ENCODE results near the gene SERTAD2. TPM values are rescaled to one million over a fixed set of nuclear protein-coding genes. Genes with fewer than 3 reads are reported as not detected.

Gene SERTAD2
- total and polyA plus RNA-seq, 2 donors (not counting 3 experiments of a cell fraction or from before 2014, with no cell fraction given): 5.5 to 11.2 TPM

GRCh38 chr2:64613276-64613675 is 40.4 kb downstream of the SERTAD2 start:
- no peaks in the 10 kb centered on the region for H3K4me1 ChIP-seq (ENCODE audit: control insufficient read depth, extremely low read depth, insufficient read depth, low read length)
- no peak overlapping the region for H3K9ac ChIP-seq (replicated peaks; ENCODE audit: extremely low read depth, insufficient read depth, low read length)
- no peaks in the 10 kb centered on the region for H3K9me3 ChIP-seq (replicated peaks; ENCODE audit: control insufficient read depth, insufficient read depth, low read length)
- no peaks in the 10 kb centered on the region for H3K9me1 ChIP-seq (replicated peaks; ENCODE audit: control insufficient read depth, extremely low read depth, insufficient read depth, low read length)
- CTCF ChIA-PET: interaction anchor here (2.1 kb wide), 1 partner anchor 8 kb away, joined by 7 read pairs; no protein-coding TSS in a partner anchor
- POLR2A ChIA-PET: no interaction called here
- FAIRE-seq: no peak
- H2AFZ ChIP-seq (ENCODE audit: low read depth, low read length): no peak overlapping the region
- H4K20me1 ChIP-seq (replicated peaks; ENCODE audit: control insufficient read depth, extremely low read depth, insufficient read depth, low read length): no peaks in the 10 kb centered on the region
- no TSS peak for BruUV-seq (replicated peaks)
- no peak overlapping the region for H3K4me2 ChIP-seq (ENCODE audit: insufficient read depth, low read length)
- intact Hi-C loops (cut with micrococcal nuclease) (no loop called here), dilution Hi-C loops (cut with MboI; ENCODE audit: extremely low pct_ligation_motif_present, low sequenced_read_pairs) (no loop called here)
- no peaks in the 10 kb centered on the region for H3K36me3 ChIP-seq (ENCODE audit: control insufficient read depth in 2 of 2, extremely low read depth in 1 of 2, insufficient read depth in 2 of 2, low read length in 2 of 2)
- TF ChIP-seq GATA2 (IDR thresholded peaks at IDR 0.05; ENCODE audit: insufficient read depth, insufficient read length, low read depth, low read length) (no peak), JUN (IDR thresholded peaks at IDR 0.05; ENCODE audit: borderline replicate concordance, insufficient read depth, insufficient read length, low read depth) (no peak), POLR2AphosphoS5 (IDR thresholded peaks at IDR 0.05; ENCODE audit: insufficient read depth, low read depth, low read length) (no peak), CTCF (IDR thresholded peaks at IDR 0.05; ENCODE audit: extremely low read depth in 1 of 2, insufficient read depth in 1 of 2, low read depth in 1 of 2, low read length in 2 of 2) (no peak), EZH2 (IDR thresholded peaks at IDR 0.05; ENCODE audit: borderline replicate concordance, low read depth, low read length, severe bottlenecking) (no peak), MYC (IDR thresholded peaks at IDR 0.05; ENCODE audit: low read depth, low read length) (no peak), POLR2A (IDR thresholded peaks at IDR 0.05; ENCODE audit: low read depth, low read length) (no peak), MAX (IDR thresholded peaks at IDR 0.05; ENCODE audit: insufficient read depth, insufficient read length) (no peak), FOS (IDR thresholded peaks at IDR 0.05; ENCODE audit: borderline replicate concordance, insufficient read depth, low read length) (no peak)
- H3K79me2 ChIP-seq (ENCODE audit: control insufficient read depth, insufficient read depth, low read length): no peaks in the 10 kb centered on the region
- no peak overlapping the region for H3K4me3 ChIP-seq (replicated peaks in 1 of 3; ENCODE audit: insufficient read depth in 1 of 3, low read depth in 1 of 3, low read length in 3 of 3)
- H3K27ac ChIP-seq (ENCODE audit: insufficient read depth, low read depth, low read length): no peak overlapping the region
- no peak for DNase-seq (ENCODE audit: low read depth, low spot score)
- peaks cover 0 to 2% of the 10 kb centered on the region in 2 experiments for H3K27me3 ChIP-seq (ENCODE audit: control insufficient read depth in 2 of 2, insufficient read depth in 2 of 2, low read length in 2 of 2)

All from endothelial cell of umbilical vein (primary cell).